HEK293 (cell line): ENCODE results near the gene SELPLG.

Experiments
- CTCF ChIA-PET: fragments of 350-600 bp; formaldehyde crosslinking; extraction: SDS; loops from one replicate; lab custom pipeline; 2021; ENCODE audit warnings: antibody characterized with exemption; lab: Yijun Ruan, JAX
- POLR2A ChIA-PET: fragments of 300-600 bp; formaldehyde crosslinking; extraction: SDS; loops from one replicate; lab custom pipeline; 2020; ENCODE audit warnings: antibody characterized with exemption, inconsistent platforms; lab: Yijun Ruan, JAX
- H3K27ac ChIP-seq: fragments of 200-500 bp; sonication (Bioruptor generic); 2 replicates; pipeline ENCODE4 v1.5.1; 2014; ENCODE audit warnings: low read depth, low read length, control low read depth, inconsistent platforms; ENCODE audit errors: extremely low read depth
- H3K36me3 ChIP-seq, 2 experiments: fragments of 200-500 bp in 1 of 2; sonication (Bioruptor generic) in 1 of 2; 1 replicate in 1 of 2; 2 replicates in 1 of 2; pipeline ENCODE4 v1.5.1; 2014 to 2017; ENCODE audit warnings: inconsistent platforms in 2 of 2, low read length in 2 of 2; ENCODE audit not compliant: control insufficient read depth in 2 of 2, insufficient read depth in 1 of 2
- H3K4me1 ChIP-seq: fragments of 200-500 bp; sonication (Bioruptor generic); 2 replicates; pipeline ENCODE4 v1.5.1; 2014; ENCODE audit warnings: mild to moderate bottlenecking, low read length, inconsistent platforms; ENCODE audit not compliant: control insufficient read depth, insufficient read depth
- H3K4me3 ChIP-seq: 2 replicates; pipeline ENCODE4 v1.5.1; 2011; ENCODE audit warnings: low read depth, mild to moderate bottlenecking, control low read depth, low read length, moderate library complexity
- H3K9me3 ChIP-seq: fragments of 200-500 bp; sonication (Bioruptor generic); 2 replicates; pipeline ENCODE4 v1.5.1; 2014; ENCODE audit warnings: low read depth, low read length, inconsistent platforms; ENCODE audit not compliant: control insufficient read depth, insufficient read depth
- FEZF1 ChIP-seq: fragments of 450-650 bp; formaldehyde crosslinking; IDR thresholded peaks from 2 replicates; pipeline ENCODE4 v1.5.1; 2016; ENCODE audit warnings: missing biosample characterization, missing genetic modification characterization
- GLI4 ChIP-seq: fragments of 450-650 bp; formaldehyde crosslinking; IDR thresholded peaks from 2 replicates; pipeline ENCODE4 v1.5.1; 2016; ENCODE audit warnings: missing biosample characterization, missing genetic modification characterization
- GLIS1 ChIP-seq: fragments of 450-650 bp; formaldehyde crosslinking; IDR thresholded peaks from 2 replicates; pipeline ENCODE4 v1.5.1; 2016; ENCODE audit warnings: missing biosample characterization, missing genetic modification characterization
- HOXA7 ChIP-seq: sonication (generic); formaldehyde crosslinking; IDR thresholded peaks from 2 replicates; pipeline ENCODE4 v1.8.1; 2022; ENCODE audit warnings: missing genetic modification reagents, borderline replicate concordance
- MEIS1 ChIP-seq: sonication (generic); formaldehyde crosslinking; IDR thresholded peaks from 2 replicates; pipeline ENCODE4 v1.8.1; 2022; ENCODE audit warnings: missing genetic modification reagents, mild to moderate bottlenecking, borderline replicate concordance
- MYNN ChIP-seq: fragments of 450-650 bp; formaldehyde crosslinking; IDR thresholded peaks from 2 replicates; pipeline ENCODE4 v1.5.1; 2016; ENCODE audit warnings: missing biosample characterization, missing genetic modification characterization, borderline replicate concordance
- SCRT2 ChIP-seq: fragments of 450-650 bp; formaldehyde crosslinking; IDR thresholded peaks from 2 replicates; pipeline ENCODE4 v1.5.1; 2016; ENCODE audit warnings: missing biosample characterization, missing genetic modification characterization
- ZFHX2 ChIP-seq: fragments of 450-650 bp; formaldehyde crosslinking; conservative IDR thresholded peaks from 2 replicates; pipeline ENCODE4 v1.5.1; 2016; ENCODE audit warnings: missing biosample characterization, missing genetic modification characterization
- ZNF16 ChIP-seq: fragments of 450-650 bp; formaldehyde crosslinking; IDR thresholded peaks from 2 replicates; pipeline ENCODE4 v1.5.1; 2016; ENCODE audit warnings: low read depth, missing biosample characterization, missing genetic modification characterization
- ZNF184 ChIP-seq: fragments of 450-650 bp; IDR thresholded peaks from 2 replicates; pipeline ENCODE4 v1.5.1; 2018; ENCODE audit warnings: missing biosample characterization, mild to moderate bottlenecking, missing genetic modification characterization
- ZNF280D ChIP-seq: fragments of 450-650 bp; formaldehyde crosslinking; IDR thresholded peaks from 2 replicates; pipeline ENCODE4 v1.5.1; 2016; ENCODE audit warnings: missing biosample characterization, missing genetic modification characterization
- ZNF341 ChIP-seq: fragments of 450-650 bp; formaldehyde crosslinking; IDR thresholded peaks from 2 replicates; pipeline ENCODE4; 2016; ENCODE audit warnings: low read depth, missing biosample characterization, missing genetic modification characterization
- ZNF521 ChIP-seq: fragments of 450-650 bp; formaldehyde crosslinking; IDR thresholded peaks from 2 replicates; pipeline ENCODE4 v1.5.1; 2017; ENCODE audit warnings: missing biosample characterization, mild to moderate bottlenecking, missing genetic modification characterization
- ZNF529 ChIP-seq: fragments of 450-650 bp; formaldehyde crosslinking; IDR thresholded peaks from 2 replicates; pipeline ENCODE4 v1.5.1; 2017; ENCODE audit warnings: missing genetic modification characterization, missing biosample characterization; ENCODE audit not compliant: insufficient replicate concordance
- ZNF768 ChIP-seq: fragments of 450-650 bp; formaldehyde crosslinking; IDR thresholded peaks from 2 replicates; pipeline ENCODE4 v1.5.1; 2018; ENCODE audit warnings: missing biosample characterization, mild to moderate bottlenecking, missing genetic modification characterization
- ZNF785 ChIP-seq: fragments of 450-650 bp; formaldehyde crosslinking; IDR thresholded peaks from 2 replicates; pipeline ENCODE4 v1.5.1; 2016; ENCODE audit warnings: missing biosample characterization, missing genetic modification characterization
- ZNF830 ChIP-seq: fragments of 450-650 bp; IDR thresholded peaks from 2 replicates; pipeline ENCODE4 v1.5.0; 2018; ENCODE audit warnings: missing biosample characterization, missing genetic modification characterization, low read depth, mild to moderate bottlenecking, moderate library complexity

SELPLG gene

GRCh38 chr12:108615918-108616317 is 17.8 kb downstream of the SELPLG start:
- TF ChIP-seq MEIS1 (CRISPR knock-in tag) (no peak), ZNF184 (tag by site-specific recombination) (peak; percentile 100), GLI4 (tag by site-specific recombination) (no peak), MYNN (no peak), GLIS1 (tag by site-specific recombination) (no peak), ZNF280D (tag by site-specific recombination) (0 out of 2 replicates have a peak, but pooled peaks have one; percentile 72), ZNF830 (tag by site-specific recombination) (no peak), ZNF521 (tag by site-specific recombination) (no peak), SCRT2 (tag by site-specific recombination) (0 out of 2 replicates have a peak, but pooled peaks have one; percentile 10), ZNF529 (tag by site-specific recombination) (no peak), FEZF1 (no peak), ZNF785 (tag by site-specific recombination) (no peak)
- TF ChIP-seq, all 188 proteins: peak for 3
- Histone ChIP-seq H3K4me3 (no peak overlapping the region), H3K27ac (no peak overlapping the region), H3K36me3 (no peaks in the 10 kb centered on the region), H3K4me1 (no peaks in the 10 kb centered on the region), H3K9me3 (no peaks in the 10 kb centered on the region)
- POLR2A ChIA-PET, result no interaction called here
- CTCF ChIA-PET, result interaction anchor here (0.9 to 7.2 kb wide), 5 partner anchors 15 to 187 kb away, joined by 3 to 160 read pairs (median 11); no protein-coding TSS in a partner anchor

GRCh38 chr12:108614639-108615038 is 19.1 kb downstream of the SELPLG start:
- no peaks in the 10 kb centered on the region for H3K4me1 ChIP-seq
- H3K9me3 ChIP-seq, result no peaks in the 10 kb centered on the region
- no peaks in the 10 kb centered on the region for H3K36me3 ChIP-seq
- H3K4me3 ChIP-seq, result no peak overlapping the region
- POLR2A ChIA-PET, result no interaction called here
- no peak overlapping the region for H3K27ac ChIP-seq
- TF ChIP-seq ZNF16 (tag by site-specific recombination) (peak; percentile 79), ZNF341 (tag by site-specific recombination) (no peak)
- CTCF ChIA-PET, result interaction anchor here (7.2 kb wide), 1 partner anchor 46 kb away, joined by 160 read pairs; no protein-coding TSS in a partner anchor

GRCh38 chr12:108614041-108614440 is 19.7 kb downstream of the SELPLG start:
- CTCF ChIA-PET, result no interaction called here
- no peak overlapping the region for H3K4me3 ChIP-seq
- H3K4me1 ChIP-seq, result no peaks in the 10 kb centered on the region
- no peaks in the 10 kb centered on the region for H3K36me3 ChIP-seq
- no peaks in the 10 kb centered on the region for H3K9me3 ChIP-seq
- POLR2A ChIA-PET, result interaction anchor here (0.6 kb wide), 1 partner anchor 16 kb away, joined by 3 read pairs; the partner anchor contains the start of gene TMEM119
- TF ChIP-seq HOXA7 (CRISPR knock-in tag) (no peak), ZNF768 (tag by site-specific recombination) (0 out of 2 replicates have a peak, but pooled peaks have one; percentile 46), ZFHX2 (tag by site-specific recombination) (no peak)
- TF ChIP-seq, all 188 proteins: peak for 1
- no peak overlapping the region for H3K27ac ChIP-seq
